DOHH2 (cell line): ENCODE results near the gene AMIGO2.

Experiments
- CTCF ChIP-seq: fragments of 200-600 bp; sonication (generic); IDR thresholded peaks from one replicate; pipeline ENCODE4 v1.5.1; 2014; ENCODE audit warnings: antibody characterized with exemption, mild to moderate bottlenecking, low read depth, low read length; ENCODE audit not compliant: poor library complexity, severe bottlenecking
- EZH2phosphoT487 ChIP-seq: fragments of 200-600 bp; sonication (generic); IDR thresholded peaks from 2 replicates; pipeline ENCODE4 v1.6.1; 2017; ENCODE audit warnings: borderline replicate concordance, mild to moderate bottlenecking, antibody characterized with exemption, low read length, moderate library complexity, mixed read lengths

- TF ChIP-seq CTCF: no peak
- TF ChIP-seq EZH2phosphoT487: no peak
Observed at GRCh38 chr12:47112679-47113078, 32.9 kb upstream of the AMIGO2 start.
